Measurements from ENCODE around the gene THADA. TPM values are rescaled to one million over a fixed set of nuclear protein-coding genes. Genes with fewer than 3 reads are reported as not detected.

Gene THADA
- total RNA-seq, 1 experiment from 2014 or later, result 27.5 TPM

DNA sequence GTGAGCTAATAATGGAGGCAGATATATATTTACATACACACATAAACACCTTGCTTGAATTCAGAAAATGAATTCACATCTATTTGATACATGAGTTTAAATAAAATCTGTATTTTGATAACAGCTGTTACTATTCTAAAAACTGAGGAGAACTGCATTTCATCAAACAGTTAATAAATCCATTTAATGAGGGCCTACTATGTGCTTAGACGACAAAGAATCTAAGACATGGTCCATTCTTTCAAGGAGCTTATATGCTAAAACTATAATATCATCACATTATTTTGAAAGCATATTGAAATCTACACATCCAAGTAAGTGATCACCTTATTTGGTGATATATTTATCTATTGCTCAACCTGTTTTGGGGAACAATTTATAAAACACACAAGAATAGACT lies 278.6 kb downstream of the THADA start:
- H3K4me3 Mint-ChIP-seq, result no peak overlapping the region
- H3K27me3 Mint-ChIP-seq (ENCODE audit: low read depth), result no peaks in the 10 kb centered on the region
- H3K27ac Mint-ChIP-seq, result no peak overlapping the region
- ATAC-seq (no peak), DNase-seq (ENCODE audit: low spot score) (no peak)
- H3K4me1 Mint-ChIP-seq, result no peaks in the 10 kb centered on the region
- CTCF ChIA-PET, result no interaction called here
- POLR2A ChIA-PET, result interaction anchor here (0.7 kb wide), 1 partner anchor 387 kb away, joined by 3 read pairs; no protein-coding TSS in a partner anchor
- TF ChIP-seq NFATC4 (CRISPR knock-in tag; IDR thresholded peaks at IDR 0.05), result no peak
- no peak for TF ChIP-seq ARID4B (CRISPR knock-in tag; IDR thresholded peaks at IDR 0.05; ENCODE audit: borderline replicate concordance)
- no peak for TF ChIP-seq ZNF138 (CRISPR knock-in tag; conservative IDR thresholded peaks at IDR 0.05)
- TF ChIP-seq ZNF396 (CRISPR knock-in tag; IDR thresholded peaks at IDR 0.05; ENCODE audit: borderline replicate concordance), result no peak
- no peak for TF ChIP-seq CREM (CRISPR knock-in tag; IDR thresholded peaks at IDR 0.05)
- H3K9me3 Mint-ChIP-seq, result no peaks in the 10 kb centered on the region
- H3K36me3 Mint-ChIP-seq, result no peaks in the 10 kb centered on the region

DNA sequence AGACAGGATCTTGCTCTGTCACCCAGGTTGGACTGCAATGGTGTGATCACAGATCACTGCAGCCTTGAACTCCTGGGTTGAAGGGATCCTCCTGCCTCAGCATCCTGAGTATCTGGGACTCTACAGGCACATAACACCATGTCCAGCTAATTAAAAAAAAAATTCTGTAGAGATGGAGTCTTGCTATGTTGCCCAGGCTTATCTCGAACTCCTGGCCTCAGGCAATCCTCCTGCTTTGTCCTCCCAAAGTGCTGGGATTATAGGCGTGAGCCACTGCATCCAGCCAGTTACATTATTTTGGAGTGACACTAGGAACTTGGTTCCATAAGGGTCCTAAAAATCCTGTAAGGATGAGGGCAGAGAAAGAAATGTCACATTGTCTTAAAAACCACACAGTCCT lies 280.4 kb downstream of the THADA start:
- Mint-ChIP-seq H3K9me3 (no peaks in the 10 kb centered on the region; the same call in 1 of the 2 replicates), H3K27ac (no peak overlapping the region), H3K36me3 (no peaks in the 10 kb centered on the region), H3K4me1 (no peaks in the 10 kb centered on the region), H3K27me3 (ENCODE audit: low read depth) (no peaks in the 10 kb centered on the region), H3K4me3 (no peak overlapping the region)
- ChIA-PET POLR2A (no interaction called here), CTCF (no interaction called here)
- no peak for TF ChIP-seq GTF2I (CRISPR knock-in tag; conservative IDR thresholded peaks at IDR 0.05)
- TF ChIP-seq ZNF232 (CRISPR knock-in tag; IDR thresholded peaks at IDR 0.05), result no peak
- TF ChIP-seq ZNF317 (CRISPR knock-in tag; IDR thresholded peaks at IDR 0.05; ENCODE audit: borderline replicate concordance, low read depth), result no peak
- no peak for TF ChIP-seq ZNF219 (CRISPR knock-in tag; IDR thresholded peaks at IDR 0.05; ENCODE audit: borderline replicate concordance)
- TF ChIP-seq SOX15 (CRISPR knock-in tag; IDR thresholded peaks at IDR 0.05), result no peak
- no peak for TF ChIP-seq ZNF671 (CRISPR knock-in tag; IDR thresholded peaks at IDR 0.05)
- TF ChIP-seq TP53 (CRISPR knock-in tag; IDR thresholded peaks at IDR 0.05), result no peak
- TF ChIP-seq MXD4 (CRISPR knock-in tag; IDR thresholded peaks at IDR 0.05; ENCODE audit: borderline replicate concordance), result no peak
- TF ChIP-seq ZNF416 (CRISPR knock-in tag; IDR thresholded peaks at IDR 0.05), result no peak
- no peak for TF ChIP-seq MYBL2 (CRISPR knock-in tag; IDR thresholded peaks at IDR 0.05)
- no peak for TF ChIP-seq TEAD1 (CRISPR knock-in tag; IDR thresholded peaks at IDR 0.05)
- no peak for TF ChIP-seq ZNF281 (CRISPR knock-in tag; IDR thresholded peaks at IDR 0.05)
- no peak for TF ChIP-seq CBFB (CRISPR knock-in tag; IDR thresholded peaks at IDR 0.05; ENCODE audit: low read depth)
- TF ChIP-seq HMGXB4 (CRISPR knock-in tag; IDR thresholded peaks at IDR 0.05), result no peak
- no peak for TF ChIP-seq ZBTB21 (CRISPR knock-in tag; IDR thresholded peaks at IDR 0.05; ENCODE audit: borderline replicate concordance)
- no peak for TF ChIP-seq SMAD4 (CRISPR knock-in tag; IDR thresholded peaks at IDR 0.05)
- no peak for TF ChIP-seq ZNF263 (CRISPR knock-in tag; IDR thresholded peaks at IDR 0.05; ENCODE audit: low read depth)
- TF ChIP-seq PRRX2 (CRISPR knock-in tag; IDR thresholded peaks at IDR 0.05), result no peak
- DNase-seq (ENCODE audit: low spot score), result no peak
- no peak for ATAC-seq
